GM12892 (cell line): ENCODE measurements around the gene KCNJ4.

ENCODE experiments used
- POLR2A ChIP-seq: IDR thresholded peaks from 2 replicates; pipeline ENCODE4 v1.6.1; 2011; ENCODE audit warnings: low read depth, low read length, control low read depth
- POLR2AphosphoS5 ChIP-seq: IDR thresholded peaks from 2 replicates; pipeline ENCODE4 v1.6.1; 2011; ENCODE audit warnings: low read depth, low read length, control low read depth
- TAF1 ChIP-seq: IDR thresholded peaks from 2 replicates; pipeline ENCODE4 v1.6.1; 2011; ENCODE audit warnings: low read depth, mild to moderate bottlenecking, control low read depth, low read length, borderline replicate concordance

DNA sequence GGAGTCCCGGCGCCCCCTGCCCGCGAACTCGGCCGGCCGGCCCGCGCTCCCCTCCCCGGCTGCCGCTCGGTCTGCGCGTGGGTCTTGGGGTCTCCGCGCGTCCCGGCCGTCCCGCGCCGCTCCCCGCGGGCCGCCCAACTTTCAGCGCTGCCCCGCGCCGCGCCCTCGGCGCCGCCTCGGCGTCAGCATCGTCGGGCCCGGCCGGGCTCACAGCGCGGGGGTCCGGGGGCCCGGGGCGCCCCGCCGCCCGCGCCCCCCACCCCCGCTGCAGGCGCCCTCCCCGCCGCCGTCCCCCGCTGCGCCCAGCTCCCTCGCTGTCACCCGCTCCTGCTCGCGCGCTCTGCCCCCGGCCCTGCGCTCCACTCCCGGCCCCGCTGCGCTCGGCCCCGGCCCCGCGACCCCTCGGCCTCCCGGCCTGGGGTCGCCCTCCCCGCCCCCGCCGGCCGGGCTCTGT lies at the start of gene KCNJ4:
- TF ChIP-seq POLR2A: no peak
- no peak for TF ChIP-seq POLR2AphosphoS5
- no peak for TF ChIP-seq TAF1
